Measurements from ENCODE around the gene NHLRC4. TPM values are rescaled to one million over a fixed set of nuclear protein-coding genes. Genes with fewer than 3 reads are reported as not detected.
A peak's percentile ranks its signal among the peaks of the same experiment; 100 is the strongest.

Gene NHLRC4
- total and polyA plus RNA-seq, 9 of the 15 experiments (the other 6 are each of a cell fraction or from before 2014, with no cell fraction given) = 0.24 to 3.7 (median 1.3) TPM; not detected in 2

GRCh38 chr16:566475-567372 lies at the start of gene NHLRC4 (continued):
- no peak for TF ChIP-seq ZBTB12 (CRISPR knock-in tag; IDR thresholded peaks at IDR 0.05)
- TF ChIP-seq ZNF311 (CRISPR knock-in tag; IDR thresholded peaks at IDR 0.05) = no peak
- TF ChIP-seq ZNF778 (CRISPR knock-in tag; IDR thresholded peaks at IDR 0.05) = no peak
- no peak; the same call in 1 of the 2 replicates for TF ChIP-seq ZNF76 (CRISPR knock-in tag; IDR thresholded peaks at IDR 0.05; ENCODE audit: borderline replicate concordance)
- TF ChIP-seq NKRF (IDR thresholded peaks at IDR 0.05; ENCODE audit: borderline replicate concordance) = no peak; the same call in 1 of the 2 replicates
- peak; percentile 86 for TF ChIP-seq MTA3 (IDR thresholded peaks at IDR 0.05; ENCODE audit: borderline replicate concordance)
- no peak for TF ChIP-seq CCAR2 (IDR thresholded peaks at IDR 0.05; ENCODE audit: low read depth, low read length)
- peak; percentile 63; the same call in 1 of the 2 replicates for TF ChIP-seq PHF8 (IDR thresholded peaks at IDR 0.05; ENCODE audit: borderline replicate concordance, low read length)
- no peak; the same call in 1 of the 2 replicates for TF ChIP-seq ZNF75A (CRISPR knock-in tag; IDR thresholded peaks at IDR 0.05)
- no peak for TF ChIP-seq TARDBP (IDR thresholded peaks at IDR 0.05)
- no peak for TF ChIP-seq DACH1 (IDR thresholded peaks at IDR 0.05; ENCODE audit: partially characterized antibody)
- TF ChIP-seq IFI16 (CRISPR knock-in tag; IDR thresholded peaks at IDR 0.05) = no peak
- peak; percentile 80; the same call in 1 of the 2 replicates for TF ChIP-seq ARID4B (CRISPR knock-in tag; IDR thresholded peaks at IDR 0.05)
